Raji (cell line): ENCODE data around the gene CD99L2.

Source experiments
- POLR2A ChIP-seq: IDR thresholded peaks from 2 replicates; pipeline ENCODE4 v1.6.1; 2011; ENCODE audit warnings: low read depth, low read length, control low read depth; ENCODE audit not compliant: insufficient read depth

CD99L2 gene

DNA sequence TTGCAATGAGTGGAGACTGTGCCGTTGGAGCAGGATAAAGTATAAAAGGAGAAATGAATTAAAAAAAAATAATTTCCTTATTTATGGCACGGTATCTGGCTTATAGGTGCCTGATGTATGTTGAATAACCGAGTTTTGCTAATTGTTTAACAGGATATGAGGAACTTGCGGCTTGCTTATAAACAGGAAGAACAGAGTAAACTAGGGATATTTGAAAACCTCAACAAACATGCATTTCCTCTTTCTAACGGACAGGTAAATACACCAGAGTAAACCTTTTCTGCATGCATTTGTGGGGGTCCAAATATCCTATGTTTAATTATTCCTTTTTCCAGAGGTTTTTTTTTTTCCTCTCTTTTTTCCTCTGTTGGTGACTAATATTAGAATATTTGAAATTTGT is 168.5 kb downstream of the CD99L2 start:
- TF ChIP-seq POLR2A: no peak

GRCh38 chrX:150719621-150720020 is 178.8 kb downstream of the CD99L2 start:
- TF ChIP-seq POLR2A: no peak
